SW 1271 (cell line): Measurements from ENCODE around the gene PCMTD2.

ENCODE experiments used
- DNase-seq, 2 experiments: peaks; one replicate each; lab custom pipeline; 2025; lab: John Stamatoyannopoulos, UW

Gene PCMTD2

DNA sequence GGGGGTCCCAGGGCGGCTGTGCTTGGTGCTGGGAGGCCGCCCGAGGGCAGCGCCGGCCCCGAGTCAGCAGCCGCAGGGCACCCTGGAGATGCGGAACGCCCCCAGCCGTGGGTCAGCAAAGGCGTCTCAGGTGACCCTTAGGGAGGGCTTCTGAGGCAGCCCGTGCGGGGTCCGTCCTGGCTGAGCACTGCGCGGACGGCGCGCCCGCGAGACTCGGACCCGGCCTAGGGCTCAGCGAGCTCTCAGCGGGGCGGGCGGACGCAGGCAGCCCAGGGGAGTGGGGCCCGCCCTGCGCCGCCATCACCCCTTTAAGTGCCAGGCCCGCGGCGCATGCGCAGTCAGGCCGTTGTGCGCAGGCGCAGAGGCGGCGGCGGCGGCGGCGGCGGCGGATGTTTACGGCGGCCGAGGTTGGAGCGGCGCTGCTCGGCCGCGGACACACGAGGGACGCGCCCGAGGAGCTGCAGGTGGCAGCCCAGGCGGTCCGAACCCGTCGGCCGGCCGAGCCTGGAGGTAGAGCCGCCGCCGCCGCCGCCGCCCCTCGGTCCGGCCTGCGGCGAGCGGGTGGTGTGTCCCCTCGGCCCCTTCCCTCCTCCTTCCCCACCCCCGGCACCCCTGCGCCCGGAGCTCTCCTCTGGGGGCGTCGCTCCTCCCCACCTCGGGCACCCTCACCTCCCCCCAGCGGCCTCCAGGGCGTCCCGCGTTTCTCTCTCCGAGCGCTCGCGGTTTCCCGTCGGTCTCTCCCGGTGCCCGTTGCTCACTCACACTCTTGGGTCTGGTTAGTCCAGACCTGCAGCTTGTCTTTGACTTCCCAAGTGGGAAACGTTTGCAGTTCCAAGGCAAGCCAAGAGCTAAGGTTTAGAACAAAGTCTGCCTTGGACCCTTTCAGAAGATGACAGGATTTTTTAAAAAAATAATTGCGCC is at the start of gene PCMTD2:
Gene PCMTD2, plus strand, starts transcription at position 388 of the 921 bp plus-strand sequence. CDS start 4,218 bp downstream, outside the sequence.
- DNase-seq, result peak; percentile 74 to 84

DNA sequence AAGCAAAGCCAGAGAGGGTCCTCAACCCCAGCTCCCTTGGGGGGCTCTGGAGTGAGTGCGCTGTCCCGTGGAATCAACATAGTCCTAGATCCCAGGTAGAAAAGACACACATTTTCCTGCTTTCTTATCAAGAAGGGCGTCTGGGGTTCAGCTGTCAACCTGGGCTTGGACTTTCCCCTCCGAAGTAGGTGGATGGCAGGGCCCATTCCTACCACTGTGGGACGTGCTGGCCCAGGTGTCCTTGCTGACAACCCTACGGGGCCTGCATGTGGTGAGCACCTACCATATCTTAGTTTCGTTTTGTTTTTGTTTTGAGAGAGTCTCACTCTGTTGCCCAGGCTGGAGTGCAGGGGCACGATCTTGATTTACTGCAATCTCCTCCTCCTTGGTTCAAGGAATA is 48.9 kb upstream of the PCMTD2 start:
- DNase-seq, result no peak

DNA sequence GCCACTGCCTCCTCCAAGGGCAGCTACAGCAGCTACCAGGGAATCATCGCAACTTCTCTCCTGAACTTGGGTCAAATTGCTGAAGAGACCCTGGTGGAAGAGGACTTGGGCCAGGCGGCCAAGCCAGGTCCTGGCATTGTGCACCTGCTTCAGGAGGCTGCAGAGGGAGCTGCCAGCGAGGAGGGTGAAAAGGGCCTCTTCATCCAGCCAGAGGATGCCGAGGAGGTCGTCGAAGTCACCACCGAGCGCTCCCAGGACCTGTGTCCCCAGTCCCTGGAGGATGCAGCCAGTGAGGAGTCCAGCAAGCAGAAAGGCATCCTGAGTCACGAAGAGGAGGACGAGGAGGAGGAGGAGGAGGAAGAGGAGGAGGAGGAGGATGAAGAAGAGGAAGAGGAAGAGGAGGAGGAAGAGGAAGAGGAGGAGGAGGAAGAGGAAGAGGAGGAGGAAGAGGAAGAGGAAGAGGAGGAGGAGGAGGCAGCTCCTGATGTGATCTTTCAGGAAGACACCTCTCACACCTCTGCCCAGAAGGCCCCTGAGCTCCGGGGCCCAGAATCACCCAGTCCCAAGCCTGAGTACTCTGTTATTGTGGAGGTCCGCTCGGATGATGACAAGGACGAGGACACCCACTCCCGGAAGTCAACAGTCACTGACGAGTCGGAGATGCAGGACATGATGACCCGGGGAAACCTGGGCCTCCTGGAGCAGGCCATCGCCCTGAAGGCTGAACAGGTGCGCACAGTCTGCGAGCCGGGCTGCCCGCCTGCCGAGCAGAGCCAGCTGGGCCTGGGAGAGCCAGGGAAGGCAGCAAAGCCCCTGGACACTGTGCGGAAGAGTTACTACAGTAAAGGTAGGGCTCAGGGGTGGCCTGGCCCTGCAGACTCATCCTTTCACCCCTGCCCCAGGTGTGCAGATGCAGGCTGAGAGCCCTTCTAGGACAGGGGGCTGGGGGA is 47.6 kb upstream of the PCMTD2 start:
- no peak for DNase-seq

DNA sequence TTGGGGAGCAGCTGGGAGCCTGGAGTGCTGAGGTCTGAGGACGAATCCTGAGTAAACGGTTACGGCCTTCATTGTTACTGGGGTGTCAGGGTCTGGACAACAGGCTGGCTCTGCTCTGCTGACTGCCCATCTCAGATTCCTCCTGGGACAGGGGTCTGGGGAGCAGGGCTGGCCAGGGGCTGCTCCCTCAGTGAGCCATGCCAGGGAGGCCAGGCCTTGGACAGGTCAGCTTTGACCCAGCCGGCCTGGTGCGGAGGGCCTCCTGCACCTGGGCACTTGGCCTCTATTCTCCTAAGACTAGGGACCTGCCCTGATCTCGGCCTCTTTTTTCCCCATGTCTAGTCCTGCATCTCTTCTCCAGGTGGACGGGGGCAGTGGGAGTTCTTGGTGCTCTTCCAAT is 46.4 kb upstream of the PCMTD2 start:
- no peak for DNase-seq

DNA sequence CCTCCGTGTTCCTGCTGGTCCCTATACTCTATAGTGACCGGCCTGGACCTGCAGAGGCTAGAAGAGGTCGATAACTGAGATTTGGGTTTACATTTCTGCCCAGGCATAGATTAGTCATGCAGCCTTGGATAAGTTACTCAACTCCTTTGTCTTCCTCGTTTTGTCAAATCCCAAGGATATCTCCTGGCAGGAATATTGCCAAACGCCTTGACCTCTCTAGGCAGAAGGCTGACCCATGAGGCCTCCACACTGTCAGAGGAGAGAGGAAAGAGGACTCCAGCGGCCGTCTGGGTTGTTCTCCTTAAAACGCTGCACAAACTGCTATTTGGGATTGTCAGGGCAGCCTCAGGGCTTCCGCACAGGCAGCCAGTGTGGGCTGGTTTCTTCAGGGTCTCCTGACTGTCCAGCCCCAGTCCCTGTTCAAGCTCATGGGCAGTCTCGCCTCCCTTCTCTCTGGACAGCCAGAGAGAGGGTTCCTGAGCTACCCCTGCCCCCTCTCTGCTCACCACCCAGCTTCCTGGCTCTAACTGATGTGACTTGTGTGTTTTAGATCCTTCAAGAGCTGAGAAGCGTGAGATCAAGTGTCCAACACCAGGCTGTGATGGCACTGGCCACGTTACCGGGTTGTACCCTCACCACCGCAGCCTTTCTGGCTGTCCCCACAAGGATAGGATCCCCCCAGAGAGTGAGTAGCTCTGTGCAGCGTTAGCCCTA is 44.7 kb upstream of the PCMTD2 start:
- DNase-seq, result no peak

DNA sequence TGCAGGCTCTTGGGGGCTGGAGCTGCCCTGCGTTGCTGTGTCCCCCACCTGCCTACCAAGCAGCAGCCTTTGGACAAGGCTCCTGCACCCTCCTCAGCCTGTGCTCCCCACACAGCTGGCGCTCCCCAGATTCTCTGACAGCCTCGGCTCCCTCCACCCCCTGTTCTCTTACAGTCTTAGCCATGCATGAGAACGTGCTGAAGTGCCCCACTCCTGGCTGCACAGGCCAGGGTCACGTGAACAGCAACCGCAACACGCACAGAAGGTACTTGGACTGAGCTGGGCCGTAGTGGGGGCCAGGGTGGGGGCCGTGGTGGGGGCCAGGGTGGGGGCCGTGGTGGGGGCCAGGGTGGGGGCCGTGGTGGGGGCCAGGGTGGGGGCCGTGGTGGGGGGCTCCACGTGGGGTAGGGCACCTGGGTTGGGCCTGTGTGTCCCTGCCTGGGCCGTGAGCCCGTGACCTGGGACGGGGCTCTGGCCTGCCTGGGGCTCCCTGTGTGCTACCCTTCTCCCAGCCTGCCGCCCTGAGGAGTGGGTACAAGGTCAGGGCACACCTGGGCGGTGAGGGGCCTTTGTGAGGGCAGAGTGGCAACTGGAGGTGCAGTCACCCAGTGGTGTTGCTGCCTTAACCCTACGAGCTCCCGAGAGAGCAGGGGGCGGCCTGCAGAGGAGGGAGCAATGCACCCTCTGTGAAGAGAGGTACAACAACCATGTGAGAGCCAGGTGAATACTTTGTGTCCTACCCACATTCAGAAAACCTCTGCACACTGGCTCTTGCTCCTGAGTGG is 43.5 kb upstream of the PCMTD2 start:
- DNase-seq, result no peak

DNA sequence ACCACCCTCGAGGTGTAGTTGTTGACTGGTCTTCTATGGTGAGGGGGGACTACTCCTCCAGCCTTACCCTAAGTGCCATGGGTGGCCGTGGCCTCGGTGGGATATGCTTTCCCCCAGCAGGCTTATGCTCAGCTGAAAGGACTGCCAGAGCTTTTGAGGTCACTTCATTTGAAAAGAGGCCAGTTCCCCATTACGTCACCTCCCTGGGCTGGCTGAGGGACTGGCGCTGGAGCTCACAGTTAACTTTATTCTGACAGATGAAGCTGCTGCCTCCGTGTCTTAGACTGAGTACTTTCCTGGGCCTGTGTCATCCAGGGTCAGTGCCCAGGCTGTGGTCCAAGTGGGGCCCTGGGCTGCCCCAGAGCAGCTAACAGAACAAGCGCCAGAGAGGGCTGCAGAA is 42.8 kb upstream of the PCMTD2 start:
- DNase-seq, result no peak

DNA sequence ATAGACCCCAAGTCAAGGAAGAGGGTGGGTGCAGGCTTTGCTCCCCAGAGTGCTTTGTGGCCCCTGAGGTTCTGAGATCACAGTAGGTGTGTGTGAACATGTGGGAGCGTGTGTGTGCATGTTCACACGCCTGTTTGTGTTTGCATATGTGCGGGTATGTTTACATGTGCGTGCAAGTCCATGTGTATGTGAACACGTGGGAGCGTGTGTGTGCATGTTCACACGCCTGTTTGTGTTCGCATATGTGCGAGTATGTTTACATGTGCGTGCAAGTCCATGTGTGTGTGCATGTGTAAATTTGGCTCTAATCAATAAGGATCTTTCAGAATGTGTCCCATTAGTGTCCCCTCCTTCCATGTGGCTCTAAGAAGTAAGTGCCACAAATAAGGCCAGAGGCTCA is 41.4 kb upstream of the PCMTD2 start:
- DNase-seq, result no peak

DNA sequence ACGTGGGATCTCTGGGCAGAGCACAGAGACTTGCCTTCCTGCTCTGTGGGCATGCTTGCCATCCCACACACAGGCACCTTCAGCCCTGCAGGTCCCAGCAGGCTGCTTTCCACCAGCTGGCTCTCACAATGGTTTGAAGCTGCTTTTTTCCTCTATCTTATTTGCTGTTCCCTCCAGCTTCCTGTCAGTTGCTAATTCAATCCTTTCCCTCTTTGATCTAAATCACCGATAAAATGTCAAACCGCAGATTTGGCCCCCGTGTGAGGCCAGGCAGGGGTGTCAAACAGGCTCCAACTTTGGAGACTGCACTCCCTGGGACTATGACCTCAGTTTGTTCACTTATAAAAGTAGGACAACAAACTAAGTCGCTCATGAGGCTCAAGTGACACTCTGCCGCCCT is 40.6 kb upstream of the PCMTD2 start:
- DNase-seq, result no peak

DNA sequence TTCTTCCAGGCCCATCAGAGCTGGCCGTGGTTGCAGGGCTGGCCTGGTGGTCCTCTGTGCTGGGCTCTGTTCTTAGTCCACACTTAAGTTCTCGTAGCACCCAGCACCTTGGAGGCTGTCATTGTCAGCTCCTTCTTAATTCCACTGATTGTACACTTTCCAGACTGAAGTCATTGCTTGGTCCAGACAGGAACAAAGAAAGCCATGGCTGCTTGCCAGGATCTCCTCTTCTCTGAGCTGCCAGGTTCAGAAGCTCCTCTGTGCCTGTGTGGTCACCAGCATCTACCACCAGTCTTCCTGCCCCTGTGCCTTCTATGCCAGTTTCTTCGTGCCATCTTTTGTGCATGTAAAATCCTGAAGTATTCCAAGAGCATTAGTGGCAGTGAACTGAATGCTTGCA is 39.5 kb upstream of the PCMTD2 start:
- no peak for DNase-seq

DNA sequence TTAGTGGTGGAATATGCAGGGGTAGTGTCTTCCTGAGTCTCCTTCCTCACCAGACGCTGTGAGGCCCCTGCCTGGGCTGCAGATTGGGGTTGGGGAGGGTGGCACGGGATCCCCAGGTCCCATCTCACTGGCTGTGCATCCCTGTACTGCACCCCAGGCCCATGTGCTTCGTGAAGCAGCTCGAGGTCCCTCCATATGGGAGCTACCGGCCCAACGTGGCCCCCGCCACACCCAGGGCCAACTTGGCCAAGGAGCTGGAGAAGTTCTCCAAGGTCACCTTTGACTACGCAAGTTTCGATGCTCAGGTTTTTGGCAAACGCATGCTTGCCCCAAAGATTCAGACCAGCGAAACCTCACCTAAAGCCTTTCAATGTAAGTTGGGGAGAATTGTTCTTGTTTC is 38.6 kb upstream of the PCMTD2 start:
- no peak for DNase-seq

DNA sequence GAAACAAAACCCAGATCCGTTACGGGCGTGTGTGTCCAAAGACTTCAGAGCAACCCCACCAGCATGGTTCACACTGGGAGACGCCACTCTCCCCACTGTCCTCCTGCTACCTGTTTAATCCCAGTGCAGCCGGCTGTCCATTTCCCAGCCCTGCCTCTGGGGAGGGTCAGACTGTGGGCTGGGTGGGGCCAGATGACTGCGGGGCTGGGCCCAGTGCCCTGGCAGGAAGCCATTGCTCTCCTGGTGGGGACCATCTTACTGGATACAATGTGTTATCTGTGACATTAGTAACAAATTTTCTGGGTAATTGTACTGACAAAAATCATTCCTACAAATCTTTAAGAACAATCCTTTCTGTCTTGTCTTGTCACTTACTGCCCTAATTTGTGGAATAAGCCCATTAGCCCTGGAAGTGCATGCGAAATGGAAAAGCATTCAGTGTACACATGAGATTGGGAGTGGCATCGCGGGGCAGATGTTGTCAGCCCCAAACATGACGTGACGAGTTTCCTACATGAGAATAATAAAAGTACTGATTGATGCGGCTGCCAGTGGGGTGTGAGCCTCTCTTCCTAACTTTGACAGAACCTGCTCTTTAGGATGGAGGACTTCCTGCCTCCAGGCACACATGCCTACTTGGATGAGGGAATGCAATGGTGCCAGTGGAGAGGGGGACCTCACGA is 37.9 kb upstream of the PCMTD2 start:
- DNase-seq, result no peak

DNA sequence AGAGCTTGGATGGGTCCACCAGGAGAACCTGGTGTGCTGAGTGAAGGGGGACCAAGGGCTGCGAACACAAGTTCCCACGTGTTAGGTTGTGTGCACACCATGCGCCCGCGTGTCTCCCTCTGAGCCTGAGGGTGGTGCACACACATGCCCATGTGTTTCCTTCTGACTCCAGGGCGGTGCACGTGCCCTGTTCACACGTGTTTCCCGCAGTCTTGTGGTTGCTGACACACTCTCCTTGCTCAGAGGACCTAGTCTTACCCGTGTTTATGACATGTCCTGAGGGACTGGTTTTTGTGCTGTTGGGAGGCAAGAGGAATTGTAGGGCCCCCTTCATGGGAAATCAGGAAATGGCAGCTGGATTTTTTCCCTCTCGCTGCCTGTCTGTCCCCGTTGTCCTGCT is 36.3 kb upstream of the PCMTD2 start:
- DNase-seq, result no peak

DNA sequence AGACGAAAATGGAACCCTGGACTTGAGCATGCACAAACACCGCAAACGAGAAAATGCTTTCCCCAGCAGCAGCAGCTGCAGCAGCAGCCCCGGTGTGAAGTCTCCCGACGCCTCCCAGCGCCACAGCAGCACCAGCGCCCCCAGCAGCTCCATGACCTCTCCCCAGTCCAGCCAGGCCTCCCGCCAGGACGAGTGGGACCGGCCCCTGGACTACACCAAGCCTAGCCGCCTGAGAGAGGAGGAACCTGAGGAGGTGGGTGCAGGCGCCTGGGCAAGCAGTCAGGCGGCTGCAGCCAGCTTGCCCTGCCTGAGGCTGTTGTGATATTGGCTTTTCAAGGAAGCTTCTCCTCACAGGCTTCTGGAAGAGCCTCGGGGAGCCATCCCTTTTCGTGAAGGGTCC is 35.8 kb upstream of the PCMTD2 start:
- DNase-seq, result no peak

DNA sequence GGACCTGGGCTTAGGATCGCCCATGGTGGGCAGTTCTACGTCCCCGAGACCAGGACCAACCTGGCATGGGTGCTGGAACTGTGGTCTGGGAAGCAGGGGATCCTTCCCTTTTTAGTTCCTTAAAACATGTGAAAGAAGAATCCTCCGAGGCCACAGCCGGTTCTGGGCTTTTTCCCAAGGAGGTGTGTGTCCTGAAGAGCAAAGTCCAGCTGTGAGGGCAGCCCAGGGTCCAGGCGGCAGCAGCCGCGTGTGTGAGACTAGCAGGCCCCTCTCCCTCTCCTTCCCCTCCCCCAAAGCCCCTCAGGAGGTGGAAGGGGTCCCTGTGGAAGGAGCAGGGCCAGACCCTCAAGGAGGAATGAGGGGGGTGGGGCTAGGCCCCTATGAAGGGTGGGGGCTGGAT is 35.1 kb upstream of the PCMTD2 start:
- no peak for DNase-seq

DNA sequence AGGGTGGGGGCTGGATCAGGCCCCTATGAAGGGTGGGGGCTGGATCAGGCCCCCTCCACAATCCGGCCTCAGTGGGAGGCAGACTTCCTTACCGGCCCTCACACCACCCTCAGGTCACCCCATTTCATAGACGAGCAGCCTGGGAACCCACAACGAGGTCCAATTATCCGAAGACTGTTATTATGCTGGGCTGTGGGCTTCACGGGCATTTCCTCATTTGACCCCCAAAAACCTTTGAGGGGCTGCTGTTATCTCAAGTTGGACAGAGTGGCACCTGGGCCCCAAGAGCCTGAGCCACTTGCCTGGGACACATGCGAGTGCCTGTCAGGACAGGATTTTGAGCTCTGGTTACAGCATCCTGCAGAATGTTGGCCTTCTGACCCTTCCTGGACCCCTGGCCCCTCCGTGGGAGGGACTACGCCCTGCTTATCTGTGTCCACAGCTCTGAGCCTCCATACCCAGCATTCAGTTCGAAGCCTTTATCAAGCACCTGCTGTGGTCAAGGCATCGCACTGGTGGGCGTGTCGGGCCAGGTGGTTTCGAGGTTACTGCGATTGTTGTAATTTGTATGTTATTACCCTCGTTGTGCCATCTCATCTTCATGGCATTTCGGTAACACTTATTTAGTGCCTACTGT is 34.5 kb upstream of the PCMTD2 start:
- DNase-seq, result no peak

DNA sequence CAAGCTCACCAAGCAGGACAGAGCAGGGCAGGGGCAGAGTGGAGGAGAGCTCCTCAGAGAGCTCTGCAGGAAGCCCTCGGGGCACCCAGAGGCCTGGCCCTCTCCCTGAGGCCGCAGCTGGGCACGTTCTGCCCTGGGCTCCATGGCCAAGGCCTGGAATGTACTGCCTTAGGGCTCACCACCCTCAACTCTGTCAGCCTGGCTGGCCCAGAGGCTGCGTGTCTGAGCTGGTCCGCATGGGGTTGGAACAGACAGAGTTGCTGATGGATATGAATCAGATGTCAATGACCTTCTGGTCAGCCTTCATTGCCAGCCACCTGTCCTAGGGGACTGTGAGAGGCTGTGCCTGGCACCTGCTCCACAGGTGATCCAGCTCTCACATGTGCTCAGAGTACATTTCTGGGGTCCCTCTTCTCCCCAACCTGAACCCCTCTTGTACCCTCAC is 33.2 kb upstream of the PCMTD2 start:
- DNase-seq, result no peak

DNA sequence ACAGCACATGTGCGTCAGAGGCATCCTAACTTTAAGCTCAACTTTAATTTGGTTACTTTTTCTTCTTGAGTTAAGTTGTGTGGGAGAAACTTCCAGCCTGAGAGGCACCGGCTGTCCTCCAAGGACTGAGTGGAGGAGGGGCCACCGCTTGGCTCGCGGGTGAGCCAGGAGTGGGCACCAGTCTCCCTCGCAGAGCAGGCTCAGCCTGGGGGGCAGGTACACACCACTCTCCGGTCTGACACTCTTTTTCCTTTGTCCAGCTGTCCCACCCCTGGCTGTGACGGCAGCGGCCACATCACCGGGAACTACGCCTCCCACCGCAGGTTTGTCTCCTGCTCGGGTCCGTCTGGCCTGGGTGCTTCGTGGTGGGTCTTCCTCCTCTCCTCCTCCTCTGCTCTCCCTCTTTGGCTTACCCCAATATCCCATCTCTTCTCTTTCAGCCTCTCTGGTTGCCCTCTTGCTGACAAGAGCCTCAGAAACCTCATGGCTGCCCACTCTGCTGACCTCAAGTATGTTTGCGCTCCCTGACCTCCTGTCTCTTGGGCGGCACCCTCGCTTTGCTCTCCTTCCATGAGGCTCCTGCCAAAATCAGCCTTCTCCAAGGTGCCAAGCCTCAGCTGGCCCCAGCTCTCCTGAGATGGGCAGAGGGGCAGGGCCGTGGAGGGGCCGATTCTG is 32.6 kb upstream of the PCMTD2 start:
- DNase-seq, result no peak

DNA sequence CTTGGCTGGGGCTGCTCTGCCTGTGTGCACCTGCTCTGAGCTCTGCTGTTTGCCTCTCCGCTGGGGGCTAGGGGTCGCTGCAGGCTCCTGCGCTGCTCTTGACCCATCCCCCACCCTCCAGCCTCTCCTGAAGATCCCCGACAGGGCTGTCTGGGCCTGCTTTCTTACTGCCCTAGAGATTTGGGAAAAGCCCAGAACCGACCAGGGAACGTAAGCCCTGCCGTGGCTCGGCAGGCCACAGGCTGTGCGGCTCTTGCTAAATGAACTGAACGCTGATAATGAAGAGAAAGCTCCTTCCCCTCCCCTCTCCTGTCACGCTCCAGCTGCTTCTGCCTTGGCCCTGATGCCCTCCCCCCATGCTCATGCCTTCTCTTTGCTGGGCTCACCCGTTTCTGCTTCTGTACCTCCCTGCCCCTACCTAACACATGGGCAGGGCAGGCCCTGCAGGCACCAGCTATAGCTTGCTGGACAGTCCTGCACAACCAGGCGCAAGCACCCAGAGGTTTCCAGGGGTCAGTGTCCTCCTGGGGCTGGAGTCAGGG is 32.0 kb upstream of the PCMTD2 start:
- no peak for DNase-seq
